SW 1271 (cell line): ENCODE measurements around the gene ZNF512B.
"Not testable (repeated sequence)": the region's sequence is repeated elsewhere in the genome, so short reads cannot be mapped to it uniquely, and the experiment has no call there.

Source experiments
- DNase-seq, 2 experiments: peaks; one replicate each; lab custom pipeline; 2025; lab: John Stamatoyannopoulos, UW

ZNF512B gene

GRCh38 chr20:63969838-63970713 is at the start of gene ZNF512B:
TSS of gene ZNF512B (minus strand) at chr20:63969930. CDS start at chr20:63967950, 1,980 bp downstream.
- peak in 1 of 2 experiments; percentile 51 for DNase-seq

GRCh38 chr20:64015635-64016034 is 45.9 kb upstream of the ZNF512B start:
- no peak for DNase-seq

- DNase-seq = not testable (repeated sequence)
These were observed 42.8 kb upstream of the ZNF512B start for GRCh38 chr20:64012385-64013154.

GRCh38 chr20:64011366-64011779 is 41.6 kb upstream of the ZNF512B start:
- no peak for DNase-seq

- no peak for DNase-seq
These were observed 41.0 kb upstream of the ZNF512B start for GRCh38 chr20:64010711-64011237.

- no peak for DNase-seq
These were observed 40.2 kb upstream of the ZNF512B start for GRCh38 chr20:64009811-64010387.

- DNase-seq = no peak
These were observed 37.2 kb upstream of the ZNF512B start for GRCh38 chr20:64006902-64007301.

GRCh38 chr20:64006490-64006889 is 36.8 kb upstream of the ZNF512B start:
- no peak for DNase-seq

- DNase-seq = no peak
These were observed 35.7 kb upstream of the ZNF512B start for GRCh38 chr20:64005394-64005793.

- no peak for DNase-seq
These were observed 34.4 kb upstream of the ZNF512B start for GRCh38 chr20:64003960-64004725.

- no peak for DNase-seq
These were observed 31.9 kb upstream of the ZNF512B start for GRCh38 chr20:64001607-64002011.

GRCh38 chr20:64000906-64001305 is 31.2 kb upstream of the ZNF512B start:
- DNase-seq = no peak

GRCh38 chr20:63982937-63983336 is 13.2 kb upstream of the ZNF512B start:
- DNase-seq = no peak

GRCh38 chr20:63980806-63981728 is 11.3 kb upstream of the ZNF512B start, which contains the start of gene PRPF6:
TSS of gene PRPF6 (plus strand) at chr20:63981132. CDS start at chr20:63981246, 114 bp downstream.
- DNase-seq = peak; percentile 93 to 97

- DNase-seq = no peak
These were observed 10.6 kb upstream of the ZNF512B start for GRCh38 chr20:63980317-63980805.

GRCh38 chr20:63979557-63980316 is 10.0 kb upstream of the ZNF512B start, which contains the start of gene SAMD10:
TSS of gene SAMD10 (minus strand) at chr20:63979642. CDS start at chr20:63979467, 175 bp downstream.
- peak in 1 of 2 experiments; percentile 25 for DNase-seq

GRCh38 chr20:63979229-63979556 is 9.5 kb upstream of the ZNF512B start:
- DNase-seq = no peak

- peak; percentile 61 to 64 for DNase-seq
These were observed 8.8 kb upstream of the ZNF512B start for GRCh38 chr20:63978319-63979228.
